ENCODE results near the gene ANKRD44. TPM values are rescaled to one million over a fixed set of nuclear protein-coding genes. Genes with fewer than 3 reads are reported as not detected.

Gene ANKRD44
- total RNA-seq, 1 experiment from 2014 or later: 0.68 TPM

GRCh38 chr2:197090742-197091367, 219.7 kb downstream of the ANKRD44 start:
- TF ChIP-seq ZSCAN18 (CRISPR knock-in tag; IDR thresholded peaks at IDR 0.05) (no peak), EMX1 (CRISPR knock-in tag; IDR thresholded peaks at IDR 0.05) (no peak), KAT7 (CRISPR knock-in tag; IDR thresholded peaks at IDR 0.05; ENCODE audit: borderline replicate concordance) (no peak)
- no peak overlapping the region for H3K4me3 Mint-ChIP-seq
- ChIA-PET POLR2A (no interaction called here), CTCF (interaction anchor here (1.0 to 1.3 kb wide), 2 partner anchors 23 to 78 kb away, joined by 5 to 7 read pairs; no protein-coding TSS in a partner anchor)
- peak; percentile 22 for DNase-seq (ENCODE audit: low spot score)
- H3K4me1 Mint-ChIP-seq: peaks cover 7% of the 10 kb centered on the region; the same call in 1 of the 2 replicates
- no peaks in the 10 kb centered on the region for H3K36me3 Mint-ChIP-seq
- no peaks in the 10 kb centered on the region for H3K27me3 Mint-ChIP-seq (ENCODE audit: low read depth)
- ATAC-seq: peak; percentile 65; the same call in 1 of the 2 replicates
- no peak overlapping the region for H3K27ac Mint-ChIP-seq
- H3K9me3 Mint-ChIP-seq: no peaks in the 10 kb centered on the region

- Mint-ChIP-seq H3K4me1 (peaks cover 7% of the 10 kb centered on the region; the same call in 1 of the 2 replicates), H3K4me3 (no peak overlapping the region), H3K27me3 (ENCODE audit: low read depth) (no peaks in the 10 kb centered on the region), H3K36me3 (no peaks in the 10 kb centered on the region), H3K9me3 (no peaks in the 10 kb centered on the region), H3K27ac (no peak overlapping the region)
- DNase-seq (ENCODE audit: low spot score): no peak
- ATAC-seq: no peak
- TF ChIP-seq E2F4 (CRISPR knock-in tag; IDR thresholded peaks at IDR 0.05; ENCODE audit: borderline replicate concordance, low read depth): no peak
- no peak for TF ChIP-seq ZNF121 (CRISPR knock-in tag; IDR thresholded peaks at IDR 0.05)
- no peak for TF ChIP-seq PRDM15 (CRISPR knock-in tag; IDR thresholded peaks at IDR 0.05)
- TF ChIP-seq ZNF317 (CRISPR knock-in tag; IDR thresholded peaks at IDR 0.05; ENCODE audit: borderline replicate concordance, low read depth): no peak
- TF ChIP-seq NR3C1 (CRISPR knock-in tag; conservative IDR thresholded peaks at IDR 0.05; ENCODE audit: low read depth): no peak
- no peak for TF ChIP-seq KAT7 (CRISPR knock-in tag; IDR thresholded peaks at IDR 0.05; ENCODE audit: borderline replicate concordance)
- no peak for TF ChIP-seq ATF2 (CRISPR knock-in tag; IDR thresholded peaks at IDR 0.05; ENCODE audit: borderline replicate concordance, low read depth)
- CTCF ChIA-PET: interaction anchor here (1.3 kb wide), 1 partner anchor 79 kb away, joined by 7 read pairs; no protein-coding TSS in a partner anchor
- POLR2A ChIA-PET: no interaction called here
Measured at GRCh38 chr2:197089655-197090054, 220.9 kb downstream of the ANKRD44 start.

- DNase-seq (ENCODE audit: low spot score) (no peak), ATAC-seq (no peak)
- ChIA-PET POLR2A (no interaction called here), CTCF (interaction anchor here (0.6 kb wide), 1 partner anchor 16 kb away, joined by 3 read pairs; no protein-coding TSS in a partner anchor)
- Mint-ChIP-seq H3K27ac (no peak overlapping the region), H3K9me3 (no peaks in the 10 kb centered on the region), H3K4me3 (no peak overlapping the region), H3K27me3 (ENCODE audit: low read depth) (no peaks in the 10 kb centered on the region), H3K36me3 (no peaks in the 10 kb centered on the region), H3K4me1 (peaks cover 7% of the 10 kb centered on the region; the same call in 1 of the 2 replicates)
- TF ChIP-seq RORB (CRISPR knock-in tag; IDR thresholded peaks at IDR 0.05) (no peak), ZNF532 (CRISPR knock-in tag; IDR thresholded peaks at IDR 0.05; ENCODE audit: borderline replicate concordance) (no peak), KAT7 (CRISPR knock-in tag; IDR thresholded peaks at IDR 0.05; ENCODE audit: borderline replicate concordance) (no peak), RELA (CRISPR knock-in tag; IDR thresholded peaks at IDR 0.05; ENCODE audit: borderline replicate concordance) (no peak), MXD4 (CRISPR knock-in tag; IDR thresholded peaks at IDR 0.05; ENCODE audit: borderline replicate concordance) (no peak), NR3C1 (CRISPR knock-in tag; conservative IDR thresholded peaks at IDR 0.05; ENCODE audit: low read depth) (no peak), ATF6 (CRISPR knock-in tag; IDR thresholded peaks at IDR 0.05) (no peak), IRF2 (CRISPR knock-in tag; IDR thresholded peaks at IDR 0.05; ENCODE audit: borderline replicate concordance, low read depth) (no peak)
Measured at GRCh38 chr2:197088694-197089093, 221.9 kb downstream of the ANKRD44 start.
